ENCODE measurements around the gene MAST4.
"Not testable (repeated sequence)": the region's sequence is repeated elsewhere in the genome, so short reads cannot be mapped to it uniquely, and the experiment has no call there.

Gene MAST4

DNA sequence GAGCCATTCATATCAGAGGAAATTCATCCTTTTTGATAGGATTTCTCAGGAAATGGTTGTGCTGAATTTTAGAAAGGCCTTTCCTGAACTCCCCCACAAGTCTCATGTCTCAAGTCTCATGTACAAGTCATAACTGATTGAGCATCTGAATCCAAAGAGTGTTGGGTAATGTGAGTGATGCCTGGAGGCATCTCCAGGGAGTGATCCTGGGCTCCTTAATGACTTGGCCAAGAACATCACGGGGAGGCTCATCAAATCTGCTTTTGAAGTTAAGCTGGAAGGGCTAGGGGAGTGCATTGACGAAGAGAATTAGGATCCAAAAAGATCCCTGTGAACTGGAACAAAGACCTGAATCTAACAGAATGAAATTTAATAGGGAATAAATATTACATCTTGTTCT lies 79.2 kb downstream of the MAST4 start:
- H3K4me1 Mint-ChIP-seq, result no peaks in the 10 kb centered on the region
- H3K36me3 Mint-ChIP-seq (ENCODE audit: low read depth), result no peaks in the 10 kb centered on the region
- DNase-seq (no peak), ATAC-seq (no peak)
- no peak overlapping the region for H3K27ac Mint-ChIP-seq
- H3K9me3 Mint-ChIP-seq, result no peaks in the 10 kb centered on the region
- no peak overlapping the region for H3K4me3 Mint-ChIP-seq
- H3K27me3 Mint-ChIP-seq, result peaks cover 7% of the 10 kb centered on the region

DNA sequence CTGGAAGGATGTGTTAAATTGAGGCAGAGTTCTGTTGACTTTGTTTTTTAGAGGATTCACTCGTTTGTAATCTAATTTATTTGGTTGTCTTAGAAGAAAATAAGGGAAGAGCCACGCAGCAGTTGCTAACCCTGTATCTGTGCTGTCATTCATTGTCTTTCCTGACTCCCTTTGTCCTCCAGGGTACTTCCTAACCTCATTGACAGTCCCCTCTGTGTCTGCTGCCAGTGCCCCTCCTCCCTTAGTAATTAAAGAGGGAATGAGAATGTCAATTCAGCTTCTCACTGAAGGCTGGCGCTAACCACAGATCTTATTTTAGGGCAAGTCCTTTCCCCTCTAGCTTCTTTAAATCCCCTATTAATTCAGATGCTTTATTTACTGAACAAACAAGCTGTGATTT lies 84.0 kb downstream of the MAST4 start:
- DNase-seq, result no peak
- no peak for ATAC-seq
- no peaks in the 10 kb centered on the region for H3K4me1 Mint-ChIP-seq
- H3K4me3 Mint-ChIP-seq, result no peak overlapping the region
- no peaks in the 10 kb centered on the region for H3K36me3 Mint-ChIP-seq (ENCODE audit: low read depth)
- peaks cover 6% of the 10 kb centered on the region for H3K27me3 Mint-ChIP-seq
- H3K9me3 Mint-ChIP-seq, result no peaks in the 10 kb centered on the region
- H3K27ac Mint-ChIP-seq, result no peak overlapping the region

DNA sequence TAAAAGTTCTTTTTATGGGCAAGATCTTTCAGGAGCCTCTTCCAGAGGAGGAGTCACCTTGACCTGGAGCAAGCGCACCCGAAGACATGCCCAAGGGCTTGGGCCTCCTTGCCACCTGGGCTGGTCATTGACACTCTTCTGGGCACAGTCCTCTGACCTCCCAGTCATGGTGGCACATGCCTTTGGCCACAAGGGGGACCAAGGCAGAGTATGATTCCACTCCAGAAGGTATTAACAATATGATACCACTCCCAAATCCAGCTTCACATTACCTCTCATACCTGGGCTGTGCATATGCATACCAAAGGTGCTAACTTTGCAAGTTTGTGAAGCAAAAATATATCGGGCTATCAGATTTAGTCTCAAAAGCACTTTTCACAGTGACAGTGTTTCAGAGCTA lies 84.6 kb downstream of the MAST4 start:
- Mint-ChIP-seq H3K27me3 (peaks cover 3% of the 10 kb centered on the region), H3K27ac (no peak overlapping the region), H3K4me1 (no peaks in the 10 kb centered on the region), H3K4me3 (no peak overlapping the region), H3K36me3 (ENCODE audit: low read depth) (no peaks in the 10 kb centered on the region), H3K9me3 (no peaks in the 10 kb centered on the region)
- DNase-seq (no peak), ATAC-seq (no peak)

DNA sequence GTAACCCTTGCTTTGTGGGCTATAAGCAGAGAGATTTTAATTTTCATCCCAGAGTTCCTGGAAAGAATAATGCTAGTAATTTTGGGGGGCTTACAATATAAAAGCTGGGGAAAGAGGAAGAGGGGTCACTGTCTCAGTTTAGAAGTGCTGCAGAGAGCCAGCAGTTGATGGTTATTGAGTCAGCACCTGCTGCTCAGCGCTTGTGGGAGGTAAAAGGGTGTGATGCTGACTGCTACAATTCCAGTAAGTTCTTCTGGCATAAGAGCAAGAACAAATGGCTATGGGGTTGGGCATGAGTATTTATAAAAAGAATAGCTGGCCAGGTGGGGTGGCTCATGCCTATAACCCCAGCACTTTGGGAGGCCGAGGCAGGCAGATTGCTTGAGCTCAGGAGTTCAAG lies 88.5 kb downstream of the MAST4 start:
- ATAC-seq (no peak), DNase-seq (no peak)
- H3K27ac Mint-ChIP-seq, result no peak overlapping the region
- H3K36me3 Mint-ChIP-seq (ENCODE audit: low read depth), result no peaks in the 10 kb centered on the region
- H3K4me1 Mint-ChIP-seq, result no peaks in the 10 kb centered on the region
- H3K27me3 Mint-ChIP-seq, result no peaks in the 10 kb centered on the region
- H3K9me3 Mint-ChIP-seq, result no peaks in the 10 kb centered on the region
- no peak overlapping the region for H3K4me3 Mint-ChIP-seq

DNA sequence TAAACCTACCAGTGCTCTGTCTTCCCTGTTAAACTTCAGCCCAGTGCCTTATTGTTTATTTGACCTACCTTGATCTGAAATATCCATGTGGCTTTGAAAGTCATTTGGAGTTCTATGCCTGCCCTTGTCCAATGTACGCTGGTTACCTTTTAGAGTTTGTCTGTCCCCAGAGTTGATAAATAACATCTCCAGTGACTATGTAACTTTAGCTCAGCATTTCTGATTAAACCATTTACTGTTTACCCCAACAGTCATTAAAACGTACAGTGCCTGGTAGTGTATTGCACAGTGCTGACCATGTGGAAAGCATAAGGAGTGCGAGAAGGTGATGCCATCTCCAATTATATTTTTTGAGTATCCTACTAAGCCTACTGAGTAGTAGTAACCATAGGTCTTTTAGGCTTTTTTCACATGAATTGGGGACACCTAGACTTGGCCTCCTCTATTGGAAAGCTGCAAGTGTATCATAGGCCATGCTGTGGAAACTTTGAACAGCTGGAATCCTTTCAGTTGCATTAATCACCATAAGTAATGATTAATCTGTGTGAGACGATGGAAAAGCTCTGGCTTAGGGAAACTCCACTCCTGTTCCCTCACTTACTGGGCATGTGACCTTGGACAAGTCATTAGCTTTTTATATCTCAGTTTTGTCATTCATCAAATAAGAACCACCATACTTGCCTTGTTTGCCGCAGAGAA lies 93.5 kb downstream of the MAST4 start:
- Mint-ChIP-seq H3K27me3 (peaks cover 4% of the 10 kb centered on the region), H3K36me3 (ENCODE audit: low read depth) (no peaks in the 10 kb centered on the region), H3K27ac (no peak overlapping the region), H3K4me1 (no peaks in the 10 kb centered on the region), H3K4me3 (no peak overlapping the region), H3K9me3 (no peaks in the 10 kb centered on the region)
- DNase-seq (no peak), ATAC-seq (no peak)

DNA sequence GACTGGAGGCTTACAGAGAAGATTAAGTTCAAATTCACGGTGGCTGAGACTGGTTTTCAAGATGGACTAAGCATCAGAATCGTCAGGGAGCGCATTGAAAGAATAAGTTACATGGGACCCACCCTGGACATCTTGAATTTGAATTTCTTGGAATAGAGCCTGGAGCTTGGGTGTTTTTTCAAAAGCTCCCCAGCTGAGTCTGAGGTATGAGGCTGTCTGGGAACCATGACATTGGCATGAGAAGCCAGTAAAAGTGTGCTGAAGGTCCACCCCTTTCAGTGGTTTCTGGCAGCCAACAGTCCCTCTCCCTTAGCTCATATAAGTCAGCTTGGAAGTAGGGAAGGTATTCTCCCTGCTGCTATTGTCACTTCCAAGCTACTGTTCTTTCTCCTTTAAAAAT lies 97.8 kb downstream of the MAST4 start:
- no peak for DNase-seq
- Mint-ChIP-seq H3K27me3 (peaks cover 6% of the 10 kb centered on the region), H3K9me3 (no peaks in the 10 kb centered on the region), H3K27ac (no peak overlapping the region), H3K36me3 (ENCODE audit: low read depth) (no peaks in the 10 kb centered on the region), H3K4me3 (no peak overlapping the region), H3K4me1 (no peaks in the 10 kb centered on the region)
- ATAC-seq, result no peak

DNA sequence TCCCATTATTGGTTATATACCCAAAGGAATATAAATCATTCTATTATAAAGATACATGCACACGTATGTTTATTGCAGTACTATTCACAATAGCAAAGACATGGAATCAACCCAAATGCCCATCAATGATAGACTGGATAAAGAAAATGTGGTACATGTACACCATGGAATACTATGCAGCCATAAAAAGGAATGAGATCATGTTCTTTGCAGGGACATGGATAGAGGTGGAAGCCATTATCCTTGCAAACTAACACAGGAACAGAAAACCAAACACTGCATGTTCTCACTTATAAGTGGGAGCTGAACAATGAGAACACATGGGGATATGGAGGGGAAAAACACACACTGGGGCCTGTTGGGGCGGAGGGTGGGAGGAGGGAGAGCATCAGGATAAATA lies 99.6 kb downstream of the MAST4 start:
- not testable (repeated sequence) for DNase-seq; H3K4me3 Mint-ChIP-seq; H3K36me3 Mint-ChIP-seq (ENCODE audit: low read depth); ATAC-seq; H3K27ac Mint-ChIP-seq; H3K9me3 Mint-ChIP-seq; H3K27me3 Mint-ChIP-seq; H3K4me1 Mint-ChIP-seq

DNA sequence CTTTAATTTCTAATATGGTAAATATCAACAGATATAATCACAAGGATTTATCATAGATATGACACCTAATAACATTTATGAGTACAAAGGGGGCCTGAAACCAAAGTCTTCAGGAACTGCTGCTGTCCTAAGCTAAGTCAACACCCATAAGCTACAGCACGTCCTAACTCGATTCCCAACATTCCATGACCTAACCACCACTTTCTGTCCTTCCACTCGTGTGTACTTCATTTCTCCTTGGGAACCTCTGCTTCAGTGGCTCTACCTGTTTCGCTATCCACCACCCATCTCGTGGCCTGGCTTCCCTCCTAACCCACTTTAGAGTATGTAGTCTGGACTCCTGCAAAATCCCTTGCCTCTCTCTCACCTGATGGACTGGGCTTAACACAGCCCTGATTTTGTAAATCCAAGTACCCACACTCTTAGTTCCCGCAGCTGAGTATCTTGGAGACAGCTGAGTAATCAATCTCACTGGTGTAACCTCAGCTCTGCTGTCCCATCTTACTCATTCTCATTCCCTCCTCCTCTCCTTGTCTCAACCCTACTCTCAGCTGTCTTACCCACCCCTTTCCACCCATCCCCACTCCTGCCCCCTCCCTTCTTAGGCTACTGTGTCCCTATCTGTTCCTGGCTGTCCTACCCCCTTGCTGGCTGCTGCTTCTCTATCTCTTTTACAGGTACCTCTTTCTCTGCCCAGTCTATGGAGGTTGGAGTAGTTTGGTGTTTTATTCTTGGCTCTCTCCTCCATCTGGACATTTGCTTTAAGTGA lies 101.8 kb downstream of the MAST4 start:
- no peaks in the 10 kb centered on the region for H3K36me3 Mint-ChIP-seq (ENCODE audit: low read depth)
- H3K4me3 Mint-ChIP-seq, result no peak overlapping the region
- no peak overlapping the region for H3K27ac Mint-ChIP-seq
- DNase-seq (no peak), ATAC-seq (no peak)
- H3K9me3 Mint-ChIP-seq, result no peaks in the 10 kb centered on the region
- H3K4me1 Mint-ChIP-seq, result no peaks in the 10 kb centered on the region
- peaks cover 6% of the 10 kb centered on the region for H3K27me3 Mint-ChIP-seq

DNA sequence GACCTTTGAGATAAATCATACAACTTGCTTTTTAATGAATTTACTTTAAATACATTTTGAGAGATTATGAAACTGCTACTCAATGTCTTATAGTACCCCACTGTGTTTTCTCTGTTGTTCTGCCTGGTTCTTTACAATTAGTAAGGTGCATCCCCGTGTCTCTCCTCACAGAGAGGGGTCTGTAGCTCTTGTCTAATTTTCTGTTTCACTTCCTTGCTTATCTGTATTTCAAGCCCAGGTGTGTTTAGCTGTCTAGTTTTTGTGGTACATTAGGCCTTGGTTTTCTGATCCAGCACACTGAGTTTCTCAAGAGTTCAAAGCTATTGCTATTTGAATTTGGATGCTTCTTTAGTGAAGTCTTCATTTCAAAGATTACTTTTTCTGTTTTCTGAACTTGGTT lies 105.1 kb downstream of the MAST4 start:
- Mint-ChIP-seq H3K36me3 (ENCODE audit: low read depth) (no peaks in the 10 kb centered on the region), H3K9me3 (no peaks in the 10 kb centered on the region), H3K27me3 (peaks cover 2% of the 10 kb centered on the region), H3K27ac (no peak overlapping the region), H3K4me3 (no peak overlapping the region), H3K4me1 (no peaks in the 10 kb centered on the region)
- no peak for DNase-seq
- ATAC-seq, result no peak

DNA sequence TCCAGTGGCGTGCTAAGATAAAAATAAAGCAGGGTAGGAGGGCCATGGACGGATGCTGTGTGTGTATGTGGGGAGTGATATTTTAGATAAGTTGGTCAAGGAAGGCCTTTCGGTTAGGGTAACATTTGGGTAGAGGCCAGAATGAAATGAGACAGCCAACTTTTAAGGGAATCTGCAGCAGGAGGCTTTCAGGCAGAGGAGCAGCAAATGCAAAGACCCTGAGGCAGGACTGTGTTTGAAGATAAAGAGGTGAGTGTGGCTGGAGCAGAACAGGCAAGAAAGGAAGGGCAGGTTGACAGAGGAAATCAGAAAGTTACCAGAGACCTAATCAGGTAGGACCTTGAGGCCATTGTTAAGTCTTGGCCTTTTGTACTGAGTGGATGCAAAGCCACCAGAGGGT lies 106.2 kb downstream of the MAST4 start:
- Mint-ChIP-seq H3K4me3 (no peak overlapping the region), H3K27me3 (no peaks in the 10 kb centered on the region), H3K36me3 (ENCODE audit: low read depth) (no peaks in the 10 kb centered on the region), H3K27ac (no peak overlapping the region), H3K4me1 (no peaks in the 10 kb centered on the region), H3K9me3 (no peaks in the 10 kb centered on the region)
- ATAC-seq (no peak), DNase-seq (no peak)

DNA sequence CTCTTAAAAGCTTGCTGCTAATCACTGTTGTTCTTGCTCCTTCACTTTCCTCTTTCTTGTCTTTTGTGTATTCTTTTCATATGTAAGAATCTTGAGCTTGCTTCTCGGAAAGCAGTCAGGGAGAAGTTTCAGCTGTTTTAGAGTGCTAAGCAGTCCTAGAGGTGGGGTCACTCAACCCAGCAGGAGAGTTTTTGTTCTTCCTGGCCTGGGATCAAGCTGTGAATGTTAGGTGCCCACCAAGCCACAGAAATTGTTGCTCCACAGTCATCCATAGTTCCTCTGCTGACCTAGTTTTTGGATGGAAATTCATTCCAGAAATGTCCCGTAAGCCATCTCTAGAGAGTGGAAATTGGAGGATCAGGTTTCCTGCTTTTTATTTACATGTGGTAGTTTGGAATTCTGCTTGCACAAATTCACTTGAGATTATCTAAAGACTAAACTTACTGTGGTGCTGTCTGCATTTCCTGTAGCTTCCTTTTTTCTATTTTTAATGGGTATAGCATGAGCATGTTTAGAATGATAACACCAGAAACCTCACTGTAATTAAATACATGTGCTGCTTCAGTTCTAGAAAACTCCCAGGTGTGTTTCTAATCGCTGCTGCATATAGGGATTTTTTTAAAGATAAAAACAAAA lies 108.7 kb downstream of the MAST4 start:
- Mint-ChIP-seq H3K36me3 (ENCODE audit: low read depth) (no peaks in the 10 kb centered on the region), H3K4me3 (no peak overlapping the region), H3K4me1 (no peaks in the 10 kb centered on the region), H3K9me3 (no peaks in the 10 kb centered on the region), H3K27ac (no peak overlapping the region), H3K27me3 (no peaks in the 10 kb centered on the region)
- ATAC-seq (no peak), DNase-seq (no peak)

DNA sequence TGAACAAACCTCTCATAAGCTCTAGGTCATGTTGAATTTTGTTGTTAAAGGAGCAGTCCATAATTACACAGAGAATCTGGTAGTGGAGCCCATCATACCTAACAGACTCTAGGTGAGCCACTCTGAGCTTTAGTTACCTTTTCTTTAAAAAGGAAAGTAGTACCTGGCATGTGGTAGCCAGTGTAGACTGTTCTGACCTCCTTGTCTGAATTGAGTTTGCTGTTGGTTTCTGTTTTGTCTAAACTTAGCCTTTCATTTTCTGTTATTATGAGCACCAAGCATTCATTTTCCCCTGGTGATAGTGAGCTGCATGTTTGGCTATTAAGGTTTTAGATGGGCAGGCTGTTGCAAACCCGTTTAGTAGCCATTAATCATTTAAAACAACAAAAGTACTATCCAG lies 112.2 kb downstream of the MAST4 start:
- no peaks in the 10 kb centered on the region for H3K36me3 Mint-ChIP-seq (ENCODE audit: low read depth)
- H3K4me3 Mint-ChIP-seq, result no peak overlapping the region
- H3K9me3 Mint-ChIP-seq, result peaks cover 13% of the 10 kb centered on the region
- no peaks in the 10 kb centered on the region for H3K4me1 Mint-ChIP-seq
- no peak overlapping the region for H3K27ac Mint-ChIP-seq
- no peak for ATAC-seq
- DNase-seq, result no peak
- no peaks in the 10 kb centered on the region for H3K27me3 Mint-ChIP-seq

DNA sequence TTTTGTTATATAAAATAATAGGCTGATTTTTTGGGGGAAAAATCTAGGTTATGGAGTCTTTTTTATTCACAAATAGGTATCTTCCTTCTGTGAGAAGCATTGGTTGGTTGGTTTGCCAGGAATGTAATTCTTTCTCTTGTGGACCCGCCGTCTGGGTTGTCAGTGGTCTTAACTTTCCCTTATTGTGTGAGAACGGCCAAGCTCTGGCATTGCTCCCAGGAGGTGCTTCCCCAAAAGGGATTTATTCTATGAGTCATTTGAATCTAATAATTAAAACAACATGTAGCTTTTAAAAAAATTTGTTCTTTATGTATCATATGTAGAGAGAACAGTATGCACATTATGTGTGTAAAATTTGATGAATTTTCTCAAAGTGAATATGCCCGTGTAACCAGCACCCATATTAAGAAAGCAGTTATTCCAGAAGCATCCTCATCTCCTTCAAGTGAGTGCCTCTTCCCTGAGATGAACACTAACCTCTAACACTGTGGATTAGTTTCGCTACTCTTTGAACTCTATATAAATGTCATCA lies 114.4 kb downstream of the MAST4 start:
- H3K36me3 Mint-ChIP-seq (ENCODE audit: low read depth), result no peaks in the 10 kb centered on the region
- H3K27me3 Mint-ChIP-seq, result no peaks in the 10 kb centered on the region
- DNase-seq (no peak), ATAC-seq (no peak)
- no peaks in the 10 kb centered on the region for H3K4me1 Mint-ChIP-seq
- no peak overlapping the region for H3K27ac Mint-ChIP-seq
- H3K4me3 Mint-ChIP-seq, result no peak overlapping the region
- H3K9me3 Mint-ChIP-seq, result peaks cover 13% of the 10 kb centered on the region

DNA sequence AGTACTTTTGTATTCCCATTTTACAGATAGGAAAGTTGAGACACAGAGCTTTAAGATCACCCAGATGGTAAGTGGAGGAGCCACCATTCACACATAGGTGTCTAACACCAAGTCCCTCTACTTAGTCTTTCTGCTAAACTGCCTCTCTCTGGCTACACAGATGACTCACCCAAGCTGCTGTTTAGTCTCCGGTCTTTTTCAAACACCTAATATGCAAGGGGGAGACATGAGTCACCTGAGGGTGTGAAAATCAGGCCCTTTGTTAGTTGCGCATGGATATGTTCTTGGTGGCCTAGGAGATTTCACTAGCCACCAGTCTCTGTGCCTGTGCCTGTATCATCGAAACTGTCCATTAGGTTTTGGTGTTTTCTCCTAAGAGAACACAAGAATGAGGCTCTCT lies 117.8 kb downstream of the MAST4 start:
- ATAC-seq (peak; percentile 73), DNase-seq (no peak)
- Mint-ChIP-seq H3K9me3 (peaks cover 13% of the 10 kb centered on the region), H3K27ac (no peak overlapping the region), H3K4me1 (no peaks in the 10 kb centered on the region), H3K4me3 (no peak overlapping the region), H3K27me3 (peaks cover 2% of the 10 kb centered on the region), H3K36me3 (ENCODE audit: low read depth) (no peaks in the 10 kb centered on the region)
